ENCODE measurements around the gene SEPTIN12.

Gene SEPTIN12

DNA sequence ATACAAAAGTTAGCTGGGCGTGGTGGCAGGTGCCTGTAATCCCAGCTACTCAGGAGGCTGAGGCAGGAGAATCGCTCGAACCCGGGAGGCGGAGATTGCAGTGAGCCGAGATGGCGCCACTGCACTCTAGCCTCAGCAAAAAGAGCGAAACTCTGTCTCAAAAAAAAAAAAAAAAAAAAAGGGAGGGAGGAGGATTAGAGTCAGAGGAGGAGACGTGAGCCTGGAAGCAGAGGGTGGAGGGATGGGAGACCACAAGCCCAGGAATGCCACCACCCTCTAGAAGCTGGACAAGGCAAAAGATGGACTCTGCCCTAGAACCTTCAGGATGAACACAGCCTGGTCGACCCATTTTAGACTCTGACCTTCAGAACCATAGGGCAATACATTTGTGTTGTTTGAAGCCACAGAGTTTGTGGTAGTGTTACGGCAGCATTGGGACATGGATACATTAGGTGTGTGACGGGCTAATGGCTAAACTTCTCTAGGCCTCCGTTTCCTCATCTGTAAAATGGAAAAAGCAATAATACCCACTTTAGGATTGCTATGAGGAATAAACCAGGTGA is 4.9 kb upstream of the SEPTIN12 start:
- Histone ChIP-seq H3F3A (ENCODE audit: low read depth) (no peaks in the 10 kb centered on the region), H3K9me3 (ENCODE audit: insufficient read depth, low read depth, low read length) (no peaks in the 10 kb centered on the region), H3K9me2 (replicated peaks; ENCODE audit: low read depth, low read length) (no peaks in the 10 kb centered on the region), H3K4me2 (ENCODE audit: low read depth, low read length, poor library complexity, severe bottlenecking) (no peak overlapping the region), H3K36me3 (ENCODE audit: insufficient read depth, low read length) (no peaks in the 10 kb centered on the region), H4K20me1 (ENCODE audit: insufficient read depth, low read length, poor library complexity, severe bottlenecking) (no peaks in the 10 kb centered on the region), H2AFZ (ENCODE audit: low read length) (no peak overlapping the region), H3K27me3 (ENCODE audit: insufficient read depth, low read length, poor library complexity, severe bottlenecking) (no peaks in the 10 kb centered on the region), H3K4me1 (ENCODE audit: insufficient read depth, low read length, poor library complexity, severe bottlenecking) (no peaks in the 10 kb centered on the region), H3K9ac (ENCODE audit: low read depth, low read length, poor library complexity, severe bottlenecking) (no peak overlapping the region), H3K79me2 (ENCODE audit: insufficient read depth, low read length) (no peaks in the 10 kb centered on the region), H3K4me3 (ENCODE audit: low read length, poor library complexity, severe bottlenecking) (no peak overlapping the region)
- TF ChIP-seq, protein P1, sequence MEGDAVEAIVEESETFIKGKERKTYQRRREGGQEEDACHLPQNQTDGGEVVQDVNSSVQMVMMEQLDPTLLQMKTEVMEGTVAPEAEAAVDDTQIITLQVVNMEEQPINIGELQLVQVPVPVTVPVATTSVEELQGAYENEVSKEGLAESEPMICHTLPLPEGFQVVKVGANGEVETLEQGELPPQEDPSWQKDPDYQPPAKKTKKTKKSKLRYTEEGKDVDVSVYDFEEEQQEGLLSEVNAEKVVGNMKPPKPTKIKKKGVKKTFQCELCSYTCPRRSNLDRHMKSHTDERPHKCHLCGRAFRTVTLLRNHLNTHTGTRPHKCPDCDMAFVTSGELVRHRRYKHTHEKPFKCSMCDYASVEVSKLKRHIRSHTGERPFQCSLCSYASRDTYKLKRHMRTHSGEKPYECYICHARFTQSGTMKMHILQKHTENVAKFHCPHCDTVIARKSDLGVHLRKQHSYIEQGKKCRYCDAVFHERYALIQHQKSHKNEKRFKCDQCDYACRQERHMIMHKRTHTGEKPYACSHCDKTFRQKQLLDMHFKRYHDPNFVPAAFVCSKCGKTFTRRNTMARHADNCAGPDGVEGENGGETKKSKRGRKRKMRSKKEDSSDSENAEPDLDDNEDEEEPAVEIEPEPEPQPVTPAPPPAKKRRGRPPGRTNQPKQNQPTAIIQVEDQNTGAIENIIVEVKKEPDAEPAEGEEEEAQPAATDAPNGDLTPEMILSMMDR (conservative IDR thresholded peaks at IDR 0.05; ENCODE audit: low read length), result no peak
- no peak for TF ChIP-seq EZH2phosphoT487 (IDR thresholded peaks at IDR 0.05; ENCODE audit: borderline replicate concordance)

DNA sequence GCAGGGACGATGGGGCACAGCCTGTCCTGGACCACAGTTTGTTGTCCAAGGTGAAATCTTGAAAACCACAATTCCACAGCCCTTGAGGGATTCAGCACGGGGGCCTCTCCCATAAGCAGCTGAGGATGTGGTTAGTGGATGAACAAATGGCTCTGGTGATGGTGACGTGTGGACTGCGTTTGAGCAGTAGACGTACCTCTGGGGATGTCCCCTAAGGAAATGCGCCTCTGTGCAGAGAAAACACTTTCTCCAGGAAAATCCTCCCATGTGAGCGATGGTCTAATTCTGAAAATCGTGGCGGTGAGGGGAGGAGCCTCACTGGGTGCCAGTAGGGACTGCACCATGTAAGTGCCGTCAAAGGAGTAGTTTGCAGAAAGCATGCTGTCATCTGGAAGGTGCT is 2.7 kb upstream of the SEPTIN12 start:
- H3K9me3 ChIP-seq (ENCODE audit: insufficient read depth, low read depth, low read length), result no peaks in the 10 kb centered on the region
- TF ChIP-seq, protein P1 (conservative IDR thresholded peaks at IDR 0.05; ENCODE audit: low read length), result no peak
- TF ChIP-seq EZH2phosphoT487 (IDR thresholded peaks at IDR 0.05; ENCODE audit: borderline replicate concordance), result no peak
- H2AFZ ChIP-seq (ENCODE audit: low read length), result no peak overlapping the region
- H3K9ac ChIP-seq (ENCODE audit: low read depth, low read length, poor library complexity, severe bottlenecking), result no peak overlapping the region
- H3F3A ChIP-seq (ENCODE audit: low read depth), result no peaks in the 10 kb centered on the region
- H3K27me3 ChIP-seq (ENCODE audit: insufficient read depth, low read length, poor library complexity, severe bottlenecking), result no peaks in the 10 kb centered on the region
- H3K36me3 ChIP-seq (ENCODE audit: insufficient read depth, low read length), result no peaks in the 10 kb centered on the region
- H3K4me3 ChIP-seq (ENCODE audit: low read length, poor library complexity, severe bottlenecking), result no peak overlapping the region
- no peak overlapping the region for H3K4me2 ChIP-seq (ENCODE audit: low read depth, low read length, poor library complexity, severe bottlenecking)
- H3K79me2 ChIP-seq (ENCODE audit: insufficient read depth, low read length), result no peaks in the 10 kb centered on the region
- no peaks in the 10 kb centered on the region for H4K20me1 ChIP-seq (ENCODE audit: insufficient read depth, low read length, poor library complexity, severe bottlenecking)
- H3K9me2 ChIP-seq (replicated peaks; ENCODE audit: low read depth, low read length), result no peaks in the 10 kb centered on the region
- H3K4me1 ChIP-seq (ENCODE audit: insufficient read depth, low read length, poor library complexity, severe bottlenecking), result no peaks in the 10 kb centered on the region

DNA sequence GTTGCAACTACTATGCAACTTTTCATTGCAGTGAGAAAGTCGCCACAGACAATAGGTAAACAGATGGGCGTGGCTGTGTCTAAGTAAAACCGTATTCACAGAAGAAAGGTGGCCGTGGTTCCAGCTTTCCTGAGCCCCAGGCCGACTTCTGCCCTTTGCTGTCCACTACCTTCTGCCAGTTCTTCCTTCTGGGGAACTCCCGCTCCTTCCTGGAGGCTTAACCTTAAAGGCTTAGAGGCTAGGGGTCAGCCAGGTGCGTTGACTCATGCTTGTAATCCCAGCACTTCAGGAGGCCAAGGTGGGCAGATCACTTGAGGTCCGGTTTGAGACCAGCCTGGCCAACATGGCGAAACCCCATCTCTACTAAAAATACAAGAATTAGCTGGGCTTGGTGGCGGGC is 2.1 kb upstream of the SEPTIN12 start:
- H3K4me2 ChIP-seq (ENCODE audit: low read depth, low read length, poor library complexity, severe bottlenecking), result no peak overlapping the region
- H3K9ac ChIP-seq (ENCODE audit: low read depth, low read length, poor library complexity, severe bottlenecking), result no peak overlapping the region
- no peaks in the 10 kb centered on the region for H3F3A ChIP-seq (ENCODE audit: low read depth)
- H2AFZ ChIP-seq (ENCODE audit: low read length), result no peak overlapping the region
- no peaks in the 10 kb centered on the region for H3K9me3 ChIP-seq (ENCODE audit: insufficient read depth, low read depth, low read length)
- no peaks in the 10 kb centered on the region for H3K79me2 ChIP-seq (ENCODE audit: insufficient read depth, low read length)
- no peaks in the 10 kb centered on the region for H3K36me3 ChIP-seq (ENCODE audit: insufficient read depth, low read length)
- H3K4me3 ChIP-seq (ENCODE audit: low read length, poor library complexity, severe bottlenecking), result no peak overlapping the region
- H3K27me3 ChIP-seq (ENCODE audit: insufficient read depth, low read length, poor library complexity, severe bottlenecking), result no peaks in the 10 kb centered on the region
- H3K9me2 ChIP-seq (replicated peaks; ENCODE audit: low read depth, low read length), result no peaks in the 10 kb centered on the region
- H4K20me1 ChIP-seq (ENCODE audit: insufficient read depth, low read length, poor library complexity, severe bottlenecking), result no peaks in the 10 kb centered on the region
- no peaks in the 10 kb centered on the region for H3K4me1 ChIP-seq (ENCODE audit: insufficient read depth, low read length, poor library complexity, severe bottlenecking)
- no peak for TF ChIP-seq EZH2phosphoT487 (IDR thresholded peaks at IDR 0.05; ENCODE audit: borderline replicate concordance)
- TF ChIP-seq, protein P1 (conservative IDR thresholded peaks at IDR 0.05; ENCODE audit: low read length), result no peak
